Tibial nerve (tissue), 4 donors: ENCODE data around the gene MICALL2.
"Not testable (repeated sequence)": the region's sequence is repeated elsewhere in the genome, so short reads cannot be mapped to it uniquely, and the experiment has no call there.

Experiments used
- CTCF ChIP-seq, 5 experiments: fragments of 200-600 bp in 3 of 5; fragments of 450-650 bp in 2 of 5; sonication (generic) in 3 of 5; IDR thresholded peaks; one replicate each; pipeline ENCODE4 v1.5.1; 2016 to 2019; ENCODE audit warnings: antibody characterized with exemption in 5 of 5, mild to moderate bottlenecking in 3 of 5, moderate library complexity in 2 of 5
- EP300 ChIP-seq, 2 donors: sonication (generic); formaldehyde crosslinking; IDR thresholded peaks; one replicate each; pipeline ENCODE4 v1.6.1; 2017; ENCODE audit warnings: antibody characterized with exemption in 2 of 2, mild to moderate bottlenecking in 1 of 2

GRCh38 chr7:1443587-1444200, 15.6 kb downstream of the MICALL2 start:
- not testable (repeated sequence) for TF ChIP-seq CTCF, EP300 (IDR thresholded peaks at IDR 0.05)
